Osteoblast (primary cell): ENCODE measurements around the gene EFNA2. TPM values are rescaled to one million over a fixed set of nuclear protein-coding genes. Genes with fewer than 3 reads are reported as not detected.

Experiments
- DNase-seq: peaks from one replicate; pipeline ENCODE4 v3.0.0; 2011; ENCODE audit warnings: low spot score, mixed read lengths; ENCODE audit not compliant: insufficient read length; ENCODE audit errors: missing footprints
- H2AFZ ChIP-seq: 2 replicates; pipeline ENCODE4 v1.6.0; 2011; ENCODE audit warnings: mild to moderate bottlenecking, low read length
- H3K27ac ChIP-seq: 2 replicates; pipeline ENCODE4 v1.5.1; 2011; ENCODE audit warnings: mild to moderate bottlenecking, low read depth, low read length, moderate library complexity
- H3K27me3 ChIP-seq: 2 replicates; pipeline ENCODE4 v1.6.0; 2012; ENCODE audit warnings: mild to moderate bottlenecking, control low read depth, inconsistent platforms, low read length, moderate library complexity; ENCODE audit not compliant: insufficient read depth
- H3K36me3 ChIP-seq: 2 replicates; pipeline ENCODE4 v1.5.1; 2011; ENCODE audit warnings: mild to moderate bottlenecking, low read length, control low read depth, moderate library complexity; ENCODE audit not compliant: insufficient read depth
- H3K4me1 ChIP-seq: 2 replicates; pipeline ENCODE4 v1.5.1; 2011; ENCODE audit warnings: mild to moderate bottlenecking, low read length, control low read depth, moderate library complexity; ENCODE audit not compliant: insufficient read depth
- H3K4me2 ChIP-seq: 2 replicates; pipeline ENCODE4 v1.6.0; 2011; ENCODE audit warnings: mild to moderate bottlenecking, low read length; ENCODE audit not compliant: insufficient read depth
- H3K4me3 ChIP-seq: fragments of 200-600 bp; sonication (generic); 3 replicates; pipeline ENCODE4 v1.5.1; 2012; ENCODE audit warnings: mild to moderate bottlenecking, low read length, inconsistent platforms; ENCODE audit not compliant: insufficient read depth
- H3K79me2 ChIP-seq: 2 replicates; pipeline ENCODE4 v1.6.0; 2012; ENCODE audit warnings: mild to moderate bottlenecking, low read length, control low read depth, inconsistent platforms; ENCODE audit not compliant: insufficient read depth
- H3K9me3 ChIP-seq: 2 replicates; pipeline ENCODE4 v1.5.1; 2011; ENCODE audit warnings: low read depth, low read length, control low read depth
- H4K20me1 ChIP-seq: 2 replicates; pipeline ENCODE4 v1.6.0; 2012; ENCODE audit warnings: mild to moderate bottlenecking, low read length, control low read depth; ENCODE audit not compliant: insufficient read depth
- CTCF ChIP-seq: IDR thresholded peaks from 2 replicates; pipeline ENCODE4 v1.5.1; 2011; ENCODE audit warnings: mild to moderate bottlenecking, low read depth, low read length, moderate library complexity; ENCODE audit errors: extremely low read depth
- total RNA-seq: library from RNA; depleted of rRNA; stranded (reverse); fragments of >200 nt; gene quantifications from 2 replicates; pipeline ENCODE4 v1.2.3, GENCODE V29; 2012

EFNA2 gene
- total RNA-seq, 1 donor: not detected

GRCh38 chr19:1307320-1307719 lies 21.6 kb downstream of the EFNA2 start:
- no peaks in the 10 kb centered on the region for H3K4me1 ChIP-seq
- DNase-seq: no peak

GRCh38 chr19:1307755-1308303 lies 22.2 kb downstream of the EFNA2 start:
- Histone ChIP-seq H3K27ac (no peak overlapping the region), H3K4me1 (no peaks in the 10 kb centered on the region), H3K27me3 (peaks cover 2% of the 10 kb centered on the region), H3K9me3 (no peaks in the 10 kb centered on the region), H4K20me1 (no peaks in the 10 kb centered on the region), H3K79me2 (no peaks in the 10 kb centered on the region), H3K4me3 (no peak overlapping the region), H3K4me2 (no peak overlapping the region), H3K36me3 (no peaks in the 10 kb centered on the region), H2AFZ (no peak overlapping the region)
- TF ChIP-seq CTCF: no peak
- no peak for DNase-seq

More at GRCh38 chr19:1307320-1307719, 21.6 kb downstream of the EFNA2 start:
- TF ChIP-seq CTCF: no peak
- H3K36me3 ChIP-seq: no peaks in the 10 kb centered on the region
- no peak overlapping the region for H2AFZ ChIP-seq
- H3K27me3 ChIP-seq: peaks cover 5% of the 10 kb centered on the region
- no peak overlapping the region for H3K4me2 ChIP-seq
- H4K20me1 ChIP-seq: no peaks in the 10 kb centered on the region
- no peak overlapping the region for H3K4me3 ChIP-seq
- H3K27ac ChIP-seq: no peak overlapping the region
- H3K79me2 ChIP-seq: no peaks in the 10 kb centered on the region
- H3K9me3 ChIP-seq: no peaks in the 10 kb centered on the region

- Histone ChIP-seq H3K36me3 (no peaks in the 10 kb centered on the region), H3K27me3 (peaks cover 2% of the 10 kb centered on the region), H3K4me1 (no peaks in the 10 kb centered on the region), H3K4me3 (no peak overlapping the region), H3K9me3 (no peaks in the 10 kb centered on the region), H4K20me1 (no peaks in the 10 kb centered on the region), H2AFZ (no peak overlapping the region), H3K4me2 (no peak overlapping the region), H3K79me2 (no peaks in the 10 kb centered on the region), H3K27ac (no peak overlapping the region)
- DNase-seq: peak; percentile 88
- no peak for TF ChIP-seq CTCF
Measured at GRCh38 chr19:1308718-1309117, 23.0 kb downstream of the EFNA2 start.

GRCh38 chr19:1309977-1310852 lies 24.5 kb downstream of the EFNA2 start:
- Histone ChIP-seq H4K20me1 (no peaks in the 10 kb centered on the region), H3K9me3 (no peaks in the 10 kb centered on the region), H3K79me2 (no peaks in the 10 kb centered on the region), H3K4me1 (no peaks in the 10 kb centered on the region), H3K36me3 (no peaks in the 10 kb centered on the region), H3K4me2 (no peak overlapping the region), H3K27ac (no peak overlapping the region), H3K4me3 (no peak overlapping the region), H3K27me3 (peaks cover 3% of the 10 kb centered on the region), H2AFZ (no peak overlapping the region)
- TF ChIP-seq CTCF: no peak
- peak; percentile 94 for DNase-seq
